LNCAP (cell line): ENCODE results near the gene PAQR3.

Experiments
- CTCF ChIP-seq: fragments of 450-650 bp; IDR thresholded peaks from 2 replicates; pipeline ENCODE4 v1.5.1; 2017; ENCODE audit warnings: mild to moderate bottlenecking

PAQR3 gene

GRCh38 chr4:78899302-78899701 is 39.9 kb downstream of the PAQR3 start:
- no peak for TF ChIP-seq CTCF

GRCh38 chr4:78889955-78890354 is 49.3 kb downstream of the PAQR3 start:
- TF ChIP-seq CTCF = no peak

- TF ChIP-seq CTCF = no peak
Measured at GRCh38 chr4:78885598-78885997, 53.6 kb downstream of the PAQR3 start.

GRCh38 chr4:78880874-78881492 is 58.3 kb downstream of the PAQR3 start:
- TF ChIP-seq CTCF = no peak

- TF ChIP-seq CTCF = no peak
Measured at GRCh38 chr4:78878031-78878430, 61.2 kb downstream of the PAQR3 start.

GRCh38 chr4:78876568-78877320 is 62.5 kb downstream of the PAQR3 start:
- no peak for TF ChIP-seq CTCF

GRCh38 chr4:78870056-78870455 is 69.2 kb downstream of the PAQR3 start:
- TF ChIP-seq CTCF = no peak
